Measurements from ENCODE around the gene NSG2. TPM values are rescaled to one million over a fixed set of nuclear protein-coding genes. Genes with fewer than 3 reads are reported as not detected.

The NSG2 gene
- under 0.01 and 0.21 TPM in 2 replicates for total RNA-seq

GRCh38 chr5:174045470-174046025, at the start of gene NSG2:
TSS of gene NSG2 (plus strand) at chr5:174045706. CDS start at chr5:174046756, 1,050 bp downstream.

Other genes starting within 250 kb of the NSG2 start
- 52.6 and 54.7 TPM in 2 replicates for gene CPEB4, start 157.4 kb upstream of the NSG2 start, total RNA-seq
- under 0.01 and 0.07 TPM in 2 replicates for gene C5orf47, start 56.5 kb upstream of the NSG2 start, total RNA-seq

Measured in nasal cavity respiratory epithelium epithelial cell of viscerocranial mucosa (primary cell).